ENCODE data around the gene BDKRB2.

DNA sequence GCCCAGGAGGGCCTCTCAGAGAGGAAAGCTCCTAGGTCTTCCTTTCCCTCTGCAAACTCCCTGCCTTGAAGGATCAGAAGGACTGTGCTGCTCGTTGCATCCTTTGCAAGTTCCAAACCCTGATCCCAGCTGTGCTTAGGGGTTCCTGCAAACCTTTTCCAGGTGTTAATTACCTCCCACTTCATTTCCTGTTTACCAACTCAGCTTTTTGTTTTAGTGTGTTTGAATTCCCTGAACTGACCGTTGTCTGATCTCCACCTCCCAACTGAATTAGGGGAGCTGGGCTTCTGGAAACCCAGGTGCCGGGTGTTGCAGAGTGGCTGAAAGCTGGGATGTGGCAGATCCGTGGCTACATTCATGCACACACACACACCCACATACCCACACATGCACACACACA lies 30.8 kb downstream of the BDKRB2 start:
- TF ChIP-seq CTCF (IDR thresholded peaks at IDR 0.05) (no peak), POLR2A (IDR thresholded peaks at IDR 0.05) (no peak)

All from vagina (tissue), 2 donors.